GM19468 (cell line): ENCODE measurements around the gene XYLT1.

ENCODE experiments used
- ATAC-seq: cut with Tn5 transposase; IDR thresholded peaks from one replicate; pipeline ENCODE4 v1.9.1; 2021; ENCODE audit warnings: mild to moderate bottlenecking, moderate library complexity, moderate number of reproducible peaks; ENCODE audit not compliant: unreplicated experiment; ENCODE audit errors: extremely low read depth

Gene XYLT1

GRCh38 chr16:17144431-17144830 lies 326.3 kb downstream of the XYLT1 start:
- no peak for ATAC-seq

GRCh38 chr16:17143546-17144419 lies 327.0 kb downstream of the XYLT1 start:
- ATAC-seq = no peak

GRCh38 chr16:17138801-17139200 lies 332.0 kb downstream of the XYLT1 start:
- ATAC-seq = no peak

GRCh38 chr16:17135439-17135838 lies 335.3 kb downstream of the XYLT1 start:
- no peak for ATAC-seq

GRCh38 chr16:17134586-17134985 lies 336.2 kb downstream of the XYLT1 start:
- ATAC-seq = peak; percentile 43

- ATAC-seq = no peak
Observed at GRCh38 chr16:17133851-17134250, 336.9 kb downstream of the XYLT1 start.

- ATAC-seq = no peak
Observed at GRCh38 chr16:17131351-17131750, 339.4 kb downstream of the XYLT1 start.

- ATAC-seq = no peak
Observed at GRCh38 chr16:17130733-17131132, 340.0 kb downstream of the XYLT1 start.

- no peak for ATAC-seq
Observed at GRCh38 chr16:17129971-17130370, 340.8 kb downstream of the XYLT1 start.

GRCh38 chr16:17128791-17129190 lies 342.0 kb downstream of the XYLT1 start:
- no peak for ATAC-seq

- ATAC-seq = no peak
Observed at GRCh38 chr16:17126156-17126555, 344.6 kb downstream of the XYLT1 start.

GRCh38 chr16:17125671-17126070 lies 345.1 kb downstream of the XYLT1 start:
- ATAC-seq = no peak

- ATAC-seq = no peak
Observed at GRCh38 chr16:17117906-17118577, 352.7 kb downstream of the XYLT1 start.

GRCh38 chr16:17116595-17117322 lies 354.0 kb downstream of the XYLT1 start:
- ATAC-seq = no peak

- no peak for ATAC-seq
Observed at GRCh38 chr16:17109413-17109812, 361.3 kb downstream of the XYLT1 start.

GRCh38 chr16:17108596-17108995 lies 362.2 kb downstream of the XYLT1 start:
- ATAC-seq = no peak

GRCh38 chr16:17107450-17107849 lies 363.3 kb downstream of the XYLT1 start:
- no peak for ATAC-seq

- no peak for ATAC-seq
Observed at GRCh38 chr16:17106243-17106791, 364.4 kb downstream of the XYLT1 start.

- no peak for ATAC-seq
Observed at GRCh38 chr16:17105239-17105797, 365.4 kb downstream of the XYLT1 start.

- no peak for ATAC-seq
Observed at GRCh38 chr16:17104654-17105053, 366.1 kb downstream of the XYLT1 start.
